Astrocyte (in vitro differentiated cells and primary cell): ENCODE results near the gene LRSAM1. TPM values are rescaled to one million over a fixed set of nuclear protein-coding genes. Genes with fewer than 3 reads are reported as not detected.

Source experiments
- DNase-seq: peaks from one replicate; pipeline ENCODE4 v3.0.0-alpha.2; 2010; ENCODE audit warnings: low read depth
- FAIRE-seq: peaks from 2 replicates; lab custom pipeline; 2011; peaks lifted over from hg19 to GRCh38; lab: Jason Lieb, UNC
- H2AFZ ChIP-seq: 2 replicates; pipeline ENCODE4 v1.6.0; 2012; ENCODE audit warnings: low read depth, low read length, inconsistent platforms
- H3K27ac ChIP-seq: 2 replicates; pipeline ENCODE4 v1.5.1; 2011; ENCODE audit warnings: low read depth, low read length, inconsistent platforms
- H3K27me3 ChIP-seq: 2 replicates; pipeline ENCODE4 v1.6.0; 2011; ENCODE audit warnings: low read length, inconsistent platforms; ENCODE audit not compliant: insufficient read depth
- H3K36me3 ChIP-seq: 2 replicates; pipeline ENCODE4 v1.5.1; 2011; ENCODE audit warnings: low read length, inconsistent platforms; ENCODE audit not compliant: insufficient read depth
- H3K4me1 ChIP-seq: 2 replicates; pipeline ENCODE4 v1.5.1; 2011; ENCODE audit warnings: low read length, inconsistent platforms; ENCODE audit not compliant: insufficient read depth
- H3K4me2 ChIP-seq: 2 replicates; pipeline ENCODE4 v1.6.0; 2012; ENCODE audit warnings: low read length, inconsistent platforms
- H3K4me3 ChIP-seq: 2 replicates; pipeline ENCODE4 v1.5.1; 2011; ENCODE audit warnings: low read depth, mild to moderate bottlenecking, low read length, inconsistent platforms; ENCODE audit not compliant: insufficient read depth
- H3K79me2 ChIP-seq: 2 replicates; pipeline ENCODE4 v1.6.0; 2012; ENCODE audit warnings: mild to moderate bottlenecking, low read length, inconsistent platforms; ENCODE audit not compliant: insufficient read depth
- H3K9ac ChIP-seq: 2 replicates; pipeline ENCODE4 v1.6.0; 2012; ENCODE audit warnings: mild to moderate bottlenecking, low read length, inconsistent platforms
- H3K9me3 ChIP-seq: 2 replicates; pipeline ENCODE4 v1.5.1; 2012; ENCODE audit warnings: low read depth, mild to moderate bottlenecking, low read length, inconsistent platforms; ENCODE audit not compliant: insufficient read depth
- H4K20me1 ChIP-seq: 2 replicates; pipeline ENCODE4 v1.6.0; 2012; ENCODE audit warnings: low read length, inconsistent platforms; ENCODE audit not compliant: insufficient read depth
- H3K27ac Mint-ChIP-seq: one replicate; pipeline ENCODE4 v1.8.0; 2021; ENCODE audit warnings: mild to moderate bottlenecking, mixed read lengths; ENCODE audit not compliant: unreplicated experiment
- H3K27me3 Mint-ChIP-seq: one replicate; pipeline ENCODE4 v1.8.0; 2021; ENCODE audit warnings: low read depth, mixed read lengths; ENCODE audit not compliant: unreplicated experiment
- H3K36me3 Mint-ChIP-seq: one replicate; pipeline ENCODE4 v1.8.0; 2021; ENCODE audit warnings: low read depth, mixed read lengths; ENCODE audit not compliant: unreplicated experiment
- H3K4me1 Mint-ChIP-seq: one replicate; pipeline ENCODE4 v1.8.0; 2021; ENCODE audit warnings: low read depth, mixed read lengths; ENCODE audit not compliant: unreplicated experiment
- H3K4me3 Mint-ChIP-seq: one replicate; pipeline ENCODE4 v1.8.0; 2021; ENCODE audit warnings: mild to moderate bottlenecking, moderate library complexity, mixed read lengths; ENCODE audit not compliant: unreplicated experiment
- H3K9me3 Mint-ChIP-seq: one replicate; pipeline ENCODE4 v1.8.0; 2021; ENCODE audit warnings: mild to moderate bottlenecking, mixed read lengths; ENCODE audit not compliant: unreplicated experiment
- EZH2 ChIP-seq: IDR thresholded peaks from 2 replicates; pipeline ENCODE4 v1.6.1; 2012; ENCODE audit warnings: mild to moderate bottlenecking, low read length, inconsistent platforms; ENCODE audit not compliant: insufficient read depth
- total RNA-seq: library from RNA; stranded (reverse); gene quantifications from 2 replicates; pipeline ENCODE4 v1.2.1, GENCODE V29; 2021
- TF ChIP-seq, protein P1 (sequence below): IDR thresholded peaks from 2 replicates; pipeline ENCODE4 v1.5.1; 2011; ENCODE audit warnings: low read depth, mild to moderate bottlenecking, inconsistent platforms, low read length, moderate library complexity; ENCODE audit not compliant: insufficient read depth

Gene LRSAM1
- total RNA-seq, 1 donor from 2014 or later, result 18.7 TPM

DNA sequence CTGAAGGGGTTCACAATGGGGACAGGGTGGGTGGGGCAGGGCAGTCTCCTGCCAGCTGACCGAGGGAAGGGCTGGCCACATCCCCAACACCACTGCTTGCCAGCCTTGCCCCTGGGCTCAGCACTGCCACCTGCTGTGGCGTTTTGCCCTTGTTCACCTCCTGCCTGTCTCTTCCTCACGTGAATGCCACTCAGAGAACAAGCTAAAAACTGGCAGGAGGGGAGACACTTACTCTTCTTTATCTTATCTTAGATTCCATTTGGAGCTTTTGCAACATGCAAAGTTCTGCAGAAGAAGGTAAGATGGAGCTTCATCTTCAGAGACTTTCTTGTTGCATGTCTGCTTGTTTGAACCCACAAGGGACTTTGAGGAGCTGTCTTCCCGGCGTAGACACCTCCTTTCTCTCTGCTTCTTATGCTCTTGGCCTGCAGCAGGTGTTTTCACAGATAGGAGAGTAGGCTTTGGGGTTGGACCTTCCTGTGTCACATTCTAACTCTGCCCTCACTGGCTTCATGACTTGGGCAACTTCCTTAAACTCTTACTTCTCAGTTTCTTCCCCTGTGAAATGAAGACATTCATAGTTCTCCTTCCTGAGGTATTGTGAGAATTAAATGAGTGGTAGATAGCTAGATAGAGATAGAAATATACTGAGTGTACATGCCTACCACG is 4.1 kb downstream of the LRSAM1 start:
- DNase-seq (no peak), FAIRE-seq (no peak)
- Histone ChIP-seq H3K4me2 (no peak overlapping the region), H3K27me3 (no peaks in the 10 kb centered on the region), H4K20me1 (peaks cover 6% of the 10 kb centered on the region), H2AFZ (no peak overlapping the region), H3K4me3 (no peak overlapping the region), H3K4me1 (peaks cover 8% of the 10 kb centered on the region), H3K36me3 (peaks cover 4% of the 10 kb centered on the region), H3K9me3 (no peaks in the 10 kb centered on the region), H3K9ac (no peak overlapping the region), H3K79me2 (peaks cover 14% of the 10 kb centered on the region), H3K27ac (no peak overlapping the region)
- TF ChIP-seq EZH2, result no peak
- TF ChIP-seq, protein P1, sequence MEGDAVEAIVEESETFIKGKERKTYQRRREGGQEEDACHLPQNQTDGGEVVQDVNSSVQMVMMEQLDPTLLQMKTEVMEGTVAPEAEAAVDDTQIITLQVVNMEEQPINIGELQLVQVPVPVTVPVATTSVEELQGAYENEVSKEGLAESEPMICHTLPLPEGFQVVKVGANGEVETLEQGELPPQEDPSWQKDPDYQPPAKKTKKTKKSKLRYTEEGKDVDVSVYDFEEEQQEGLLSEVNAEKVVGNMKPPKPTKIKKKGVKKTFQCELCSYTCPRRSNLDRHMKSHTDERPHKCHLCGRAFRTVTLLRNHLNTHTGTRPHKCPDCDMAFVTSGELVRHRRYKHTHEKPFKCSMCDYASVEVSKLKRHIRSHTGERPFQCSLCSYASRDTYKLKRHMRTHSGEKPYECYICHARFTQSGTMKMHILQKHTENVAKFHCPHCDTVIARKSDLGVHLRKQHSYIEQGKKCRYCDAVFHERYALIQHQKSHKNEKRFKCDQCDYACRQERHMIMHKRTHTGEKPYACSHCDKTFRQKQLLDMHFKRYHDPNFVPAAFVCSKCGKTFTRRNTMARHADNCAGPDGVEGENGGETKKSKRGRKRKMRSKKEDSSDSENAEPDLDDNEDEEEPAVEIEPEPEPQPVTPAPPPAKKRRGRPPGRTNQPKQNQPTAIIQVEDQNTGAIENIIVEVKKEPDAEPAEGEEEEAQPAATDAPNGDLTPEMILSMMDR, result no peak
- no peaks in the 10 kb centered on the region for H3K4me1 Mint-ChIP-seq
- peaks cover 24% of the 10 kb centered on the region for H3K36me3 Mint-ChIP-seq
- H3K4me3 Mint-ChIP-seq, result no peak overlapping the region
- H3K27me3 Mint-ChIP-seq, result no peaks in the 10 kb centered on the region
- H3K9me3 Mint-ChIP-seq, result no peaks in the 10 kb centered on the region
- no peak overlapping the region for H3K27ac Mint-ChIP-seq

DNA sequence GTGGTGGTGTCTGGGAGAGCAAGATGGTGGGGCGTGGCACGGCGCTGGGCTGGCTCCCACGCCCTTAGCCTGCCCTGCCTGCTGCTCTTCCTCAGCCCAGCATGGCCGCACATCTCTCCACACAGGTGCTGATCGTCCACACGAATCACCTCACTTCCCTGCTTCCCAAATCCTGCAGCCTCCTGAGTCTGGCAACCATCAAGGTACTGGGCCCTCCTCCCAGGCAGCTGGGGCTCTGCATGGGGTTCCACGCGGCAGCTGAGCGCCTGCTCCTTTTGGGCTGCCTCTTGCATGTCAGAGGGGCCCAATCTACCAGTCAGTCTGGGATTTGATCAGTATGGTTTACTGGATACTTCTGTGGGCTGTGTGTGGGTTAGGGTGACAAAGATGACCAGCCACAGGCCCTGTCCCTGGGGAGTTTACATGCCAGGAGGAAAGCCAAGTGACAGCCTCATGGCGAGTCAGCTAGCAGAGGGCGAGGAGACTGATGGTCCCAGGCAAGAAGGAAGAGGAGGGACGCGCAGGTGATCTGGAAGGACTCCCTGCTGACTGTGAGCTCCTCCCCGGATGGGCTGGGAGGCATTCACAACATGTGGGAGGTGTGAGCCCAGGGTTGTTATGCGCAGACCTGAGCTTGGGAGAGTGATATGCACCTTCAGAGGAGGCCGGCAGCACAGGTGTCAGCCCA is 6.0 kb downstream of the LRSAM1 start:
- no peak overlapping the region for H3K9ac ChIP-seq
- DNase-seq, result no peak
- no peak for TF ChIP-seq EZH2
- TF ChIP-seq, protein P1, result no peak
- no peak overlapping the region for H3K4me3 ChIP-seq
- no peak for FAIRE-seq
- Mint-ChIP-seq H3K4me1 (no peaks in the 10 kb centered on the region), H3K27me3 (no peaks in the 10 kb centered on the region), H3K36me3 (peaks cover 28% of the 10 kb centered on the region), H3K27ac (no peak overlapping the region), H3K9me3 (no peaks in the 10 kb centered on the region), H3K4me3 (no peak overlapping the region)
- H2AFZ ChIP-seq, result no peak overlapping the region
- H3K79me2 ChIP-seq, result peaks cover 4% of the 10 kb centered on the region
- H3K9me3 ChIP-seq, result no peaks in the 10 kb centered on the region
- peaks cover 4% of the 10 kb centered on the region for H3K36me3 ChIP-seq
- no peaks in the 10 kb centered on the region for H3K27me3 ChIP-seq
- peaks cover 4% of the 10 kb centered on the region for H3K4me1 ChIP-seq
- no peak overlapping the region for H3K4me2 ChIP-seq
- H4K20me1 ChIP-seq, result no peaks in the 10 kb centered on the region
- no peak overlapping the region for H3K27ac ChIP-seq

DNA sequence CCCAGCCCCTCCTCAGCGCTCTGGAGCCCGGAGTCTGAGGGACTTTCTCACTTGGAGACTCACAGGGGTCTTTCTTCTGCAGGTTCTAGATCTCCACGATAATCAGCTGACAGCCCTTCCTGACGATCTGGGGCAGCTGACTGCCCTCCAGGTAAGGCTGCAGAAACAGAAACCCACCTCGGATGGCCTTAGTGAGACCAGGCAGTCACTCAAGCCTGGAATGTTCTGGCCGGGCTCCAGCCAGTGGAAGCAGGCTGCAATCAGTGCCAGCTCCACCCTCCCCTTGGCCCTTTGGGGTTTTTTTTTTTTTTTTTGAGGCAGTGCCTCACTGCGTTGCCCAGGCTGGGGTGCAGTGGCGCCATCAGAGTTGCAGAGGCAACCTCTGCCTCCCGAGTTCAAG is 7.6 kb downstream of the LRSAM1 start:
- H3K36me3 Mint-ChIP-seq, result peaks cover 28% of the 10 kb centered on the region
- DNase-seq (no peak), FAIRE-seq (no peak)
- no peaks in the 10 kb centered on the region for H3K9me3 ChIP-seq
- H3K27me3 ChIP-seq, result no peaks in the 10 kb centered on the region
- peaks cover 5% of the 10 kb centered on the region for H3K4me1 ChIP-seq
- H3K9me3 Mint-ChIP-seq, result no peaks in the 10 kb centered on the region
- H3K27me3 Mint-ChIP-seq, result no peaks in the 10 kb centered on the region
- no peak overlapping the region for H3K27ac Mint-ChIP-seq
- no peak overlapping the region for H3K4me3 ChIP-seq
- H3K79me2 ChIP-seq, result no peaks in the 10 kb centered on the region
- no peaks in the 10 kb centered on the region for H3K4me1 Mint-ChIP-seq
- peaks cover 4% of the 10 kb centered on the region for H3K36me3 ChIP-seq
- no peak overlapping the region for H2AFZ ChIP-seq
- no peak overlapping the region for H3K4me2 ChIP-seq
- H3K4me3 Mint-ChIP-seq, result no peak overlapping the region
- TF ChIP-seq, protein P1, result no peak
- H3K9ac ChIP-seq, result no peak overlapping the region
- H4K20me1 ChIP-seq, result no peaks in the 10 kb centered on the region
- no peak overlapping the region for H3K27ac ChIP-seq
